Measurements from ENCODE around the gene SEMA4C.

DNA sequence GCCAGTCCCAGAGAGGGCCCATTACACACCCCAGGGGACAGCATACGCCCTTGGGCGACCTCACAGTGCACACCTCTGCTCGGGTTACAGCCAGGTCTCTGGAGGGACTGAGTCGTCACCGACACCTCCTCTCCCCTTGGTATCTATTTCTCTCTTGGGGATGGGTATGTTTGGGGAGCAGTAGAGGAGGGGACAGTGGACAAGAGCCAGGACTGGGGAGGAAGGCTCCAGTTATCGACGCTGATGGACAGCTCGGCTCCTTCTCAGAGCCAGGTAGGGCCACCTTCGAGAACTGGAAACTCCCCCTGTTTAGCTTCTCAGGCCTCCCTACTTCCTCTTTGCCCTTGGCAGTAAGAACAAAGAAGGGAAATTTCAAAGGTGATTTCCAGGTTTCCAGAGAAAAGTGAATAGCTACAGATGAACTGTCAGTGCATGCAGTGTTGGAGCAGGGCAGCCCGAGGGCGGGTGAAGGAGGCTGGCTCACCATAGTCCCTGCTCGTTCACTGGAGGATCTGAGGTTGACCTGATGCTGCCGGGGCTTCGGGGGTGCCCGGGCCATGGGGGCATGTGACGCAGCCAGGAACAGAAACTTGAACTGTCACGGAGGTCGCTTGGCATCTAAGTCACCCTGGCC, 4.4 kb upstream of the SEMA4C start:
- TF ChIP-seq POLR2AphosphoS5 (IDR thresholded peaks at IDR 0.05) (no peak), POLR2A (IDR thresholded peaks at IDR 0.05) (no peak), EP300 (IDR thresholded peaks at IDR 0.05; ENCODE audit: low read depth) (no peak)
- TF ChIP-seq, protein P1, sequence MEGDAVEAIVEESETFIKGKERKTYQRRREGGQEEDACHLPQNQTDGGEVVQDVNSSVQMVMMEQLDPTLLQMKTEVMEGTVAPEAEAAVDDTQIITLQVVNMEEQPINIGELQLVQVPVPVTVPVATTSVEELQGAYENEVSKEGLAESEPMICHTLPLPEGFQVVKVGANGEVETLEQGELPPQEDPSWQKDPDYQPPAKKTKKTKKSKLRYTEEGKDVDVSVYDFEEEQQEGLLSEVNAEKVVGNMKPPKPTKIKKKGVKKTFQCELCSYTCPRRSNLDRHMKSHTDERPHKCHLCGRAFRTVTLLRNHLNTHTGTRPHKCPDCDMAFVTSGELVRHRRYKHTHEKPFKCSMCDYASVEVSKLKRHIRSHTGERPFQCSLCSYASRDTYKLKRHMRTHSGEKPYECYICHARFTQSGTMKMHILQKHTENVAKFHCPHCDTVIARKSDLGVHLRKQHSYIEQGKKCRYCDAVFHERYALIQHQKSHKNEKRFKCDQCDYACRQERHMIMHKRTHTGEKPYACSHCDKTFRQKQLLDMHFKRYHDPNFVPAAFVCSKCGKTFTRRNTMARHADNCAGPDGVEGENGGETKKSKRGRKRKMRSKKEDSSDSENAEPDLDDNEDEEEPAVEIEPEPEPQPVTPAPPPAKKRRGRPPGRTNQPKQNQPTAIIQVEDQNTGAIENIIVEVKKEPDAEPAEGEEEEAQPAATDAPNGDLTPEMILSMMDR (IDR thresholded peaks at IDR 0.05) = no peak

Measured in transverse colon (tissue), 4 donors.